Right lobe of liver (tissue), 6 donors: Measurements from ENCODE around the gene IL19. TPM values are rescaled to one million over a fixed set of nuclear protein-coding genes. Genes with fewer than 3 reads are reported as not detected.
A peak's percentile ranks its signal among the peaks of the same experiment; 100 is the strongest.

Source experiments
- ATAC-seq, 4 donors: fragments of 200-7000 bp; cut with Tn5 transposase; one replicate each; pipeline ENCODE4 v1.9.1; 2020; ENCODE audit warnings: mild to moderate bottlenecking in 4 of 4, moderate library complexity in 4 of 4
- DNase-seq, 3 donors: peaks; one replicate each; pipeline ENCODE4 v3.0.0-alpha.2; 2020
- H3K27ac ChIP-seq, 3 donors: fragments of 200-600 bp; one replicate each; pipeline ENCODE4 v1.8.0; 2022
- H3K27me3 ChIP-seq, 2 donors: fragments of 200-600 bp; one replicate each; pipeline ENCODE4 v1.8.0; 2022
- H3K36me3 ChIP-seq, 4 donors: fragments of 200-600 bp; sonication (generic) in 1 of 4; one replicate each; pipeline versions ENCODE4 v1.5.1 to v1.8.0; 2017 to 2022; ENCODE audit warnings: control low read depth in 1 of 4
- H3K4me1 ChIP-seq, 4 donors: fragments of 200-600 bp; sonication (generic) in 1 of 4; one replicate each; pipeline versions ENCODE4 v1.5.1 to v1.8.0; 2017 to 2022; ENCODE audit warnings: control low read depth in 1 of 4
- H3K4me3 ChIP-seq, 3 donors: fragments of 200-600 bp; one replicate each; pipeline ENCODE4 v1.8.0; 2022
- H3K9me3 ChIP-seq, 4 donors: fragments of 200-600 bp; sonication (generic) in 1 of 4; one replicate each; pipeline versions ENCODE4 v1.5.1 to v1.8.0; 2017 to 2022; ENCODE audit warnings: control low read depth in 1 of 4
- CTCF ChIP-seq, 4 donors: fragments of 200-600 bp in 3 of 4; fragments of 450-650 bp in 1 of 4; IDR thresholded peaks; one replicate each; pipeline versions ENCODE4 v1.5.1 to v1.8.0; 2016 to 2022; ENCODE audit warnings: antibody characterized with exemption in 4 of 4, mild to moderate bottlenecking in 2 of 4
- POLR2A ChIP-seq: fragments of 450-650 bp; IDR thresholded peaks from one replicate; pipeline ENCODE4 v1.6.1; 2017; ENCODE audit warnings: antibody characterized with exemption, mild to moderate bottlenecking
- WGBS: methylation state at CpG from one replicate; pipeline ENCODE4 v1.1.6; 2018; ENCODE audit warnings: low coverage, low lambda C conversion rate; ENCODE audit not compliant: insufficient coverage; ENCODE audit errors: missing lambda C conversion rate; 5-methylcytosine and 5-hydroxymethylcytosine counted together
- intact Hi-C, 2 donors: fragments of 100-400 bp; cut with DNase I; formaldehyde crosslinking; loops; one replicate each; pipeline versions ENCODE4 v1.11.2 to v1.14.1; 2022
- total RNA-seq, 6 experiments: library from RNA; depleted of rRNA in 2 of 6; stranded (reverse); fragments of >200 nt in 2 of 6; fragmentation: NEBNext Ultra II Directional in 3 of 6; extraction: Animal tissue kit (Norgen Biotek cat#: 25700) in 3 of 6; gene quantifications; one replicate each; pipeline versions ENCODE4 v1.1.0 to v1.2.4, GENCODE V29; 2016 to 2023
- donor health status: DM: no; HTN: yes; CAD: no.
- donor health status: DM: no; HTN: no; CAD: no.
- donor health status: DM: no; HTN: no; CAD: no.
- donor health status: DM: no; HTN: yes; CAD: no.
- donor health status: DM: no; HTN: yes; CAD: no.

Gene IL19
- total RNA-seq, 6 experiments from 2014 or later: not detected

GRCh38 chr1:206856674-206857464 is 86.3 kb downstream of the IL19 start:
- H3K4me3 ChIP-seq: no peak overlapping the region
- H3K27me3 ChIP-seq: no peaks in the 10 kb centered on the region
- 74% methylated on average over 3 of the region's 5 CpGs for WGBS
- DNase-seq: no peak
- TF ChIP-seq CTCF (IDR thresholded peaks at IDR 0.05) (peak in 3 of 4 donors; percentile 5 to 17 (median 9)), POLR2A (no peak)
- no peaks in the 10 kb centered on the region for H3K36me3 ChIP-seq
- H3K4me1 ChIP-seq: no peaks in the 10 kb centered on the region
- peak; percentile 11 to 42 (median 32) for ATAC-seq
- H3K9me3 ChIP-seq: no peaks in the 10 kb centered on the region
- intact Hi-C loops: no loop called here
- H3K27ac ChIP-seq: no peak overlapping the region

GRCh38 chr1:206859082-206859521 is 88.5 kb downstream of the IL19 start:
- intact Hi-C loops: no loop called here
- WGBS: 20% methylated on average over 4 of the region's 5 CpGs
- Histone ChIP-seq H3K4me3 (no peak overlapping the region), H3K27ac (no peak overlapping the region), H3K36me3 (no peaks in the 10 kb centered on the region), H3K4me1 (no peaks in the 10 kb centered on the region), H3K9me3 (no peaks in the 10 kb centered on the region), H3K27me3 (no peaks in the 10 kb centered on the region)
- DNase-seq: no peak
- no peak for TF ChIP-seq POLR2A
- TF ChIP-seq CTCF (IDR thresholded peaks at IDR 0.05): no peak
- peak; percentile 25 to 50 (median 38) for ATAC-seq

GRCh38 chr1:206860165-206860564 is 89.6 kb downstream of the IL19 start:
- Histone ChIP-seq H3K27me3 (no peaks in the 10 kb centered on the region), H3K4me1 (peaks cover 0 to under 1% (median under 1%) of the 10 kb centered on the region in 4 donors), H3K36me3 (no peaks in the 10 kb centered on the region), H3K27ac (no peak overlapping the region), H3K4me3 (no peak overlapping the region), H3K9me3 (no peaks in the 10 kb centered on the region)
- ATAC-seq (no peak), DNase-seq (no peak)
- TF ChIP-seq POLR2A (no peak), CTCF (IDR thresholded peaks at IDR 0.05) (no peak)
- intact Hi-C loops: loop anchor here in 1 of 2 donors (10.0 kb wide), 1 partner anchor 55 kb away; no protein-coding TSS in a partner anchor
- WGBS: 67% methylated on average over 4 of the region's 4 CpGs

GRCh38 chr1:206863266-206863665 is 92.7 kb downstream of the IL19 start:
- H3K27ac ChIP-seq: no peak overlapping the region
- TF ChIP-seq CTCF (IDR thresholded peaks at IDR 0.05) (no peak), POLR2A (no peak)
- no peaks in the 10 kb centered on the region for H3K27me3 ChIP-seq
- intact Hi-C loops: loop anchor here in 1 of 2 donors (10.0 kb wide), 1 partner anchor 52 kb away; no protein-coding TSS in a partner anchor
- DNase-seq (no peak), ATAC-seq (no peak)
- H3K4me1 ChIP-seq: peaks cover 0 to 4% (median 2%) of the 10 kb centered on the region in 4 donors
- no peaks in the 10 kb centered on the region for H3K9me3 ChIP-seq
- no peak overlapping the region for H3K4me3 ChIP-seq
- no peaks in the 10 kb centered on the region for H3K36me3 ChIP-seq
- 15% methylated on average over 1 of the region's 1 CpG for whole genome bisulfite sequencing
